Neural progenitor cell (in vitro differentiated cells): ENCODE measurements around the gene CBX1. TPM values are rescaled to one million over a fixed set of nuclear protein-coding genes. Genes with fewer than 3 reads are reported as not detected.

Experiments used
- DNase-seq: peaks from one replicate; pipeline ENCODE4 v3.0.0-alpha.2; 2016; ENCODE audit warnings: low spot score
- H2AFZ ChIP-seq: fragments of 200-600 bp; sonication (generic); replicated peaks from 2 replicates; pipeline ENCODE4 v1.6.1; 2016; ENCODE audit warnings: antibody characterized with exemption
- H3F3A ChIP-seq: fragments of 200-600 bp; sonication (generic); 2 replicates; pipeline ENCODE4 v1.6.1; 2016; ENCODE audit warnings: antibody characterized with exemption, low read depth
- H3K27ac ChIP-seq: fragments of 200-600 bp; sonication (generic); 2 replicates; pipeline ENCODE4 v1.5.1; 2016; ENCODE audit warnings: mild to moderate bottlenecking
- H3K27me3 ChIP-seq: fragments of 200-600 bp; sonication (generic); 2 replicates; pipeline ENCODE4 v1.6.1; 2016; ENCODE audit warnings: mild to moderate bottlenecking, moderate library complexity
- H3K36me3 ChIP-seq: fragments of 200-600 bp; sonication (generic); 2 replicates; pipeline ENCODE4 v1.5.1; 2016
- H3K4me1 ChIP-seq: fragments of 200-600 bp; sonication (generic); 2 replicates; pipeline ENCODE4 v1.6.1; 2016; ENCODE audit warnings: mixed run types
- H3K4me2 ChIP-seq: fragments of 200-600 bp; sonication (generic); 2 replicates; pipeline ENCODE4 v1.6.1; 2016
- H3K4me3 ChIP-seq: fragments of 200-600 bp; sonication (generic); 2 replicates; pipeline ENCODE4 v1.5.1; 2016
- H3K79me2 ChIP-seq: fragments of 200-600 bp; sonication (generic); 2 replicates; pipeline ENCODE4 v1.6.1; 2016; ENCODE audit warnings: low read depth
- H3K9ac ChIP-seq: fragments of 200-600 bp; sonication (generic); 2 replicates; pipeline ENCODE4 v1.6.1; 2016
- H3K9me3 ChIP-seq: fragments of 200-600 bp; sonication (generic); 2 replicates; pipeline ENCODE4 v1.5.1; 2016; ENCODE audit warnings: low read depth
- H4K20me1 ChIP-seq: fragments of 200-600 bp; sonication (generic); 2 replicates; pipeline ENCODE4 v1.6.1; 2016; ENCODE audit warnings: low read depth
- H3K27ac Mint-ChIP-seq: 3 replicates; pipeline ENCODE4 v1.8.0; 2021; ENCODE audit warnings: mixed read lengths
- H3K27me3 Mint-ChIP-seq: 2 replicates; pipeline ENCODE4 v1.8.0; 2022; ENCODE audit warnings: low read depth, mild to moderate bottlenecking, inconsistent platforms, moderate library complexity, mixed read lengths; ENCODE audit not compliant: insufficient read depth
- H3K36me3 Mint-ChIP-seq: 3 replicates; pipeline ENCODE4 v1.8.0; 2021; ENCODE audit warnings: mixed read lengths
- H3K4me1 Mint-ChIP-seq: 3 replicates; pipeline ENCODE4 v1.8.0; 2021; ENCODE audit warnings: mixed read lengths
- H3K4me3 Mint-ChIP-seq: 3 replicates; pipeline ENCODE4 v1.8.0; 2021; ENCODE audit warnings: mild to moderate bottlenecking, moderate library complexity, mixed read lengths
- H3K9me3 Mint-ChIP-seq: 3 replicates; pipeline ENCODE4 v1.8.0; 2020; ENCODE audit warnings: mixed read lengths
- EZH2 ChIP-seq: fragments of 200-600 bp; sonication (generic); IDR thresholded peaks from 2 replicates; pipeline ENCODE4 v1.6.1; 2017; ENCODE audit warnings: antibody characterized with exemption, mild to moderate bottlenecking, moderate library complexity
- EZH2phosphoT487 ChIP-seq: fragments of 200-600 bp; sonication (generic); IDR thresholded peaks from 2 replicates; pipeline ENCODE4 v1.6.1; 2017; ENCODE audit warnings: antibody characterized with exemption
- total RNA-seq: library from RNA; depleted of rRNA; stranded (reverse); fragments of >200 nt; gene quantifications from 2 replicates; pipeline ENCODE4 v1.2.3, GENCODE V29; 2015; ENCODE audit warnings: low replicate concordance
- TF ChIP-seq, protein P1 (sequence below): fragments of 200-600 bp; sonication (generic); IDR thresholded peaks from 2 replicates; pipeline ENCODE4 v1.5.1; 2017; ENCODE audit warnings: antibody characterized with exemption, mild to moderate bottlenecking

CBX1 gene
- total RNA-seq, 1 donor from 2014 or later: 208 TPM

DNA sequence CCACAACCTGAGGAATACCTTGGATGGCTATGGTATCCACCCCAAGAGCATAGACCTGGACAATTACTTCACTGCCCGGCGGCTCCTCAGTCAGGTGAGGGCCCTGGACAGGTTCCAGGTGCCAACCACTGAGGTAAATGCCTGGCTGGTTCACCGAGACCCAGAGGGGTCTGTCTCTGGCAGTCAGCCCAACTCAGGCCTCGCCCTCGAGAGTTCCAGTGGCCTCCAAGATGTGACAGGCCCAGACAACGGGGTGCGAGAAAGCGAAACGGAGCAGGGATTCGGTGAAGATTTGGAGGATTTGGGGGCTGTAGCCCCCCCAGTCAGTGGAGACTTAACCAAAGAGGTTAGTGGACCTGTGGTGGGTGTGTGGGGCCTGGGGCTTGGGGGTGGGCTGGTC is 50.0 kb downstream of the CBX1 start:
- Mint-ChIP-seq H3K9me3 (no peaks in the 10 kb centered on the region), H3K27me3 (peaks cover 11% of the 10 kb centered on the region), H3K36me3 (peaks cover 18% of the 10 kb centered on the region), H3K4me3 (peak overlapping the region; percentile 100), H3K4me1 (peaks cover 80% of the 10 kb centered on the region), H3K27ac (peak overlapping the region; percentile 86)
- Histone ChIP-seq H3K27ac (peak overlapping the region; percentile 19), H3K4me3 (no peak overlapping the region), H3K4me2 (peak overlapping the region; percentile 27), H4K20me1 (peaks cover 74% of the 10 kb centered on the region), H3K4me1 (peaks cover 48% of the 10 kb centered on the region), H3K9ac (peak overlapping the region; percentile 2), H3K27me3 (no peaks in the 10 kb centered on the region), H3K9me3 (no peaks in the 10 kb centered on the region), H3K79me2 (peaks cover 89% of the 10 kb centered on the region), H3F3A (peaks cover 55% of the 10 kb centered on the region), H2AFZ (no peak overlapping the region), H3K36me3 (no peaks in the 10 kb centered on the region)
- DNase-seq: no peak
- no peak for TF ChIP-seq EZH2
- TF ChIP-seq, protein P1, sequence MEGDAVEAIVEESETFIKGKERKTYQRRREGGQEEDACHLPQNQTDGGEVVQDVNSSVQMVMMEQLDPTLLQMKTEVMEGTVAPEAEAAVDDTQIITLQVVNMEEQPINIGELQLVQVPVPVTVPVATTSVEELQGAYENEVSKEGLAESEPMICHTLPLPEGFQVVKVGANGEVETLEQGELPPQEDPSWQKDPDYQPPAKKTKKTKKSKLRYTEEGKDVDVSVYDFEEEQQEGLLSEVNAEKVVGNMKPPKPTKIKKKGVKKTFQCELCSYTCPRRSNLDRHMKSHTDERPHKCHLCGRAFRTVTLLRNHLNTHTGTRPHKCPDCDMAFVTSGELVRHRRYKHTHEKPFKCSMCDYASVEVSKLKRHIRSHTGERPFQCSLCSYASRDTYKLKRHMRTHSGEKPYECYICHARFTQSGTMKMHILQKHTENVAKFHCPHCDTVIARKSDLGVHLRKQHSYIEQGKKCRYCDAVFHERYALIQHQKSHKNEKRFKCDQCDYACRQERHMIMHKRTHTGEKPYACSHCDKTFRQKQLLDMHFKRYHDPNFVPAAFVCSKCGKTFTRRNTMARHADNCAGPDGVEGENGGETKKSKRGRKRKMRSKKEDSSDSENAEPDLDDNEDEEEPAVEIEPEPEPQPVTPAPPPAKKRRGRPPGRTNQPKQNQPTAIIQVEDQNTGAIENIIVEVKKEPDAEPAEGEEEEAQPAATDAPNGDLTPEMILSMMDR: no peak
- no peak for TF ChIP-seq EZH2phosphoT487

DNA sequence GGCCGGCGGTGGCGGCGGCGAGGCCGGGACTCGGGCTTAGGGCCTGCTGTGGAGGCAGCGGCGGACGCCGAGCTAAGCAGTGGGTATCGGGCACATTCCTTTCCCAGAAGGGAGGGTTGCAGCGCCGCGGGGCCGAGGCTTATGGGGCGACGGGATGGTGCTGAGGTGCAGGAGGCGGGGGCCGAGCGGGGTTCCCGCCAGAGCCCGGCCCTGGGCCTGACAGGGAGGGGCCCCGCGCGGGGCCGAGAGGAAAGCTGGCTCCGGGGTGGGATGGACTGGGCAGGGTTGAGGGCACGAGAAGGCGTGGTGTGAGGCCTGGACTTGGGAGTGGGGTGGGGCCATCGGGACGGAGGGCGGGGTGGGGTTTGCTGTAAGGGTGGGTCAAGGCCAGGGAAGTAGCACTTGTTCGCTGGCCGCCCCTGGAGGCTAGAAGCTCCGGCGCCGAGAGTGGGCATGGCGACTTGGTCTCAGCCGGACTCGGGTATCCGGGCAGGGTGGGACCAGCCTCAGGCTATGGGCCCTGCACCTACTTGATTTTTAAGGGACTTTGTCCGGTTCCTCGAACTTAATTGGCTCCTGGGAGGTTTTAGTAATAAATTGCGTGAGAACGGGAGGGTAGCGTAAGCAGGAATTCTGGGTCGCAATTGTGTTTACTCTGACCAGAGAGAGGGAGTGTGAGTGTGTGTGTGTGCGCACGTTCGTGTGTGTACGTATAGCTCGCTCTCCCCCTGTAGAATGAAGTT is 52.7 kb downstream of the CBX1 start:
- peaks cover 28% of the 10 kb centered on the region for H3K4me1 ChIP-seq
- H3K79me2 ChIP-seq: peaks cover 69% of the 10 kb centered on the region
- H3K27me3 Mint-ChIP-seq: peaks cover 5% of the 10 kb centered on the region

DNA sequence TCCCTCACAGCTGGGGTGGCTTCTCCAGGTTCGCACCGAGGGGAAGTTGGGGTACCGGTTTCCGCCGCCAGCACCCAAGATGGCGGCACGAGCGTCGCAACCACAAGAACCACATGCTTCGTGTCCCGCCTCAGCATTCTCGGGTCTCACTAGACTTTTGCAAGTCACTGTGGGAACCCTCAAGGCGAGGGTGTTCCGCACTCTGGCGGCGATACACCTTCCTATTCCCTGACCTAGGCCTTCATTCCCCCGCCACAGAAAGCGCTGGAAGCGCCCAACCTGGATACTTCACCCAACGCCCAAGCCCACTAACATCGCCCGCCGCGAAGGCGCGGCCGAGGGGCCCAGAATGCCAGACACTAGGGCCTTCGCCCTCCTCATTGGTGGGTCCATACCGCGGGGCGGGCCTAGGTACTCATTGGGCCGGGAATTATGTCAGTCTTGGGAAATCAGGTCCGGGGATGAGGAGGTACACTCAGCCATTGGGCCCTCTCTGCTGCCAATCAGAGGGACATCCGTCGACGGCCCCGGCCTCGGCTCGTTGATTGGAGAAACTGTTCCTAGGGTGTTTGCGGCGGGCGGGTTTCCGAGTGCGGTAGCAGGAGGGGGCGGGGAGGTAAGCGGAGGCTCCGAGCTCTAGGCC is 53.4 kb downstream of the CBX1 start, which contains the start of gene NFE2L1:
TSS of gene NFE2L1 (plus strand) at position 619 of the 643 bp plus-strand sequence. CDS start 2,760 bp downstream, outside the sequence.
- peak; percentile 100 for DNase-seq
- H3K4me1 Mint-ChIP-seq: peaks cover 58% of the 10 kb centered on the region
- peaks cover 12% of the 10 kb centered on the region for H3K36me3 Mint-ChIP-seq
- H3K36me3 ChIP-seq: no peaks in the 10 kb centered on the region
- H3K27ac ChIP-seq: peak within 1 kb of the TSS; percentile 78
- no peaks in the 10 kb centered on the region for H3K27me3 ChIP-seq
- H3K9me3 ChIP-seq: no peaks in the 10 kb centered on the region
- peak within 1 kb of the TSS; percentile 92 for H2AFZ ChIP-seq
- TF ChIP-seq EZH2phosphoT487: no peak
- no peak for TF ChIP-seq EZH2
- TF ChIP-seq, protein P1: no peak
- H4K20me1 ChIP-seq: peaks cover 42% of the 10 kb centered on the region
- H3K79me2 ChIP-seq: peaks cover 63% of the 10 kb centered on the region
- H3K27me3 Mint-ChIP-seq: peaks cover 4% of the 10 kb centered on the region
- peaks cover 42% of the 10 kb centered on the region for H3F3A ChIP-seq
- peak within 1 kb of the TSS; percentile 53 for H3K9ac ChIP-seq
- H3K4me1 ChIP-seq: peaks cover 22% of the 10 kb centered on the region
- H3K27ac Mint-ChIP-seq: peak within 1 kb of the TSS; percentile 100
- H3K9me3 Mint-ChIP-seq: no peaks in the 10 kb centered on the region
- H3K4me3 ChIP-seq: peak within 1 kb of the TSS; percentile 93
- peak within 1 kb of the TSS; percentile 89 for H3K4me2 ChIP-seq
- peak within 1 kb of the TSS; percentile 100 for H3K4me3 Mint-ChIP-seq

More for the DNA sequence above, 52.7 kb downstream of the CBX1 start:
- no peaks in the 10 kb centered on the region for H3K27me3 ChIP-seq
- Mint-ChIP-seq H3K4me1 (peaks cover 65% of the 10 kb centered on the region), H3K4me3 (peak overlapping the region; percentile 100), H3K27ac (peak overlapping the region; percentile 100), H3K36me3 (peaks cover 11% of the 10 kb centered on the region), H3K9me3 (no peaks in the 10 kb centered on the region)
- DNase-seq: no peak
- peak overlapping the region; percentile 89 for H3K4me2 ChIP-seq
- H3K27ac ChIP-seq: peak overlapping the region; percentile 76
- peak overlapping the region; percentile 93 for H3K4me3 ChIP-seq
- no peaks in the 10 kb centered on the region for H3K36me3 ChIP-seq
- H4K20me1 ChIP-seq: peaks cover 49% of the 10 kb centered on the region
- H3K9ac ChIP-seq: peak overlapping the region; percentile 53
- TF ChIP-seq, protein P1: no peak
- no peaks in the 10 kb centered on the region for H3K9me3 ChIP-seq
- H3F3A ChIP-seq: peaks cover 49% of the 10 kb centered on the region
- H2AFZ ChIP-seq: peak overlapping the region; percentile 31
